GM19035 (cell line): ENCODE results near the gene SLC6A11.

Experiments used
- ATAC-seq: cut with Tn5 transposase; IDR thresholded peaks from one replicate; pipeline ENCODE4 v1.9.1; 2021; ENCODE audit not compliant: unreplicated experiment

The SLC6A11 gene

DNA sequence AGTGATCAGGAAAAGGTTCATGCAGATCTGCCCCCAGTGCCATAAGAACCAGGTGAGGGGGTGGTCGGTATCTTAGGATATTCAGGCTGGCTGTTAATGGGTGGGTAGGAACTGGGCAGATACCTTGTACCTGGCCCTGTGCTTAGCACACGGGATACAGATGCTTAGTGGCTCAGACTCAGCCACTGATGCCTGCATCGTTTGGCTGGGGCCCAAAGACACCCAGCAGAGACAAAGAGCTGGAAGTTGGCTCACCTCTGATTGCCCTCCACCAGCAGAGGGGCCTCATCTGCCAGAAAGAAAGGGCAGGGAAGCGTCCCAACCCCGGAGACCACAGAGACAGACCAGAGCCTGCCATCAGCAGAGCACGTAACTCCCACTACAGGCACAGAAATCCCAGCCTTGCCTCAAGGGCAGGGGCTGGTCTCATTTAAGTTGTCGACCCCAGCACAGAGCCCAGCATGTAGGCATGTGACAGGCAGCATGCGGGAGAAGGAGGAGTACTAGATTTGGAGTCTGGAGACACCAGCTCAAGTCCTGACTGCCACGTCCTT lies 112.5 kb downstream of the SLC6A11 start:
- ATAC-seq = no peak

DNA sequence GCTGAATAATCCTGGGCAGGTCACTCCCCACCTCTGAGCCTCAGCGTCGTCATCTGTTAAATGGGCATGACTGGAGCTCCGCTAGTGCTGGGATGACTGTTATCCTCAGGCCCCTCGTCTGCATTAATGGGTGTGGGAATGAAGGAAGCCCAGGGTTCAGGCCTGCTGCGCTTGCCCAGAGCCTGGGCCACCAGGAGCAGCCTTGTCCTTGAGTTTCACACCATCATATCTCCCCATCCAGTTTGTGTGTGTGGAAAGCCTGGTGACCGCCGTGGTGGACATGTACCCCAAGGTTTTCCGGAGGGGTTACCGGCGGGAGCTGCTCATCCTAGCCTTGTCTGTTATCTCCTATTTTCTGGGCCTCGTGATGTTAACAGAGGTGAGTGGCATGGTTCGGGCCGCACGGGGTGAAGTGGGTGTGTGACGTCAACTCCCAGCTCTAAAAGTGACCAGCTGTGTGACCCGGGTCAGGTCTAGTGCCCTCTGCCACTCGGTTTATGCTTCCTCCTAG lies 113.0 kb downstream of the SLC6A11 start:
- no peak for ATAC-seq

- ATAC-seq = no peak
These were observed 114.1 kb downstream of the SLC6A11 start for GRCh38 chr3:10929978-10930665.

- no peak for ATAC-seq
These were observed 114.6 kb downstream of the SLC6A11 start for GRCh38 chr3:10930666-10931040.

GRCh38 chr3:10932596-10932995 lies 116.6 kb downstream of the SLC6A11 start:
- no peak for ATAC-seq

DNA sequence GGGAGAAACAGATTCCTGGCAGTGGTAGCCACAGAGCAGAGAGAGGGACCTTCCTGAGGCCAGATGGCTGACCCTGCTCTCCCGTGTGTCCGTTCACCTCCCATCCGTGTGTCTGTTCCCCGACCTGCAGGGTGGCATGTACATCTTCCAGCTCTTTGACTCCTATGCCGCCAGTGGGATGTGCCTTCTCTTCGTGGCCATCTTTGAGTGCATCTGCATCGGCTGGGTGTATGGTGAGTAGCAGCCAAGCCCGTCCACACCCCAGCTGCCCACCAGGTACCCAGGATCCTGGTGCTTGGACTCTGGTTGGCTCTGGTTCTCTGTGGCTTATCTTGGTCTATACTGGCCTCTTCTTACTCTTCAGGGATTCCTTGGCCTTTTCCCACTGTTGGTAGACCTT lies 117.0 kb downstream of the SLC6A11 start:
- ATAC-seq = no peak

DNA sequence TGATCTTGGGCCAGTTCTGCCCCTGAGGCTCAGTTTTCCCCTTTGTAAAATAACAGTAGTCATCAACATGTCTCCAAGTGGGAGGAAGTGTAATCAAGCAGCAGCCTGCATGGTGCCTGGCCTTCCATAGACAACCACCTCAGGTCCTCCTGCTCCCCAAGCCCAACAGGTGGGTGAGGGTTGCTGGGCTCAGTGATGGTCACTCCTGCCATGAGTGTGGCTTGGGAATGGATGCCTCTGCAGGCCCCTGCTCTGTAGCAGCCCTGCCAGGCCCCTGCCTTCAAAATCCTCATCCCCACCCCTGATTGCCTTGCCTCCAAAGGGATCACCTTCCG lies 117.4 kb downstream of the SLC6A11 start:
- ATAC-seq = no peak

DNA sequence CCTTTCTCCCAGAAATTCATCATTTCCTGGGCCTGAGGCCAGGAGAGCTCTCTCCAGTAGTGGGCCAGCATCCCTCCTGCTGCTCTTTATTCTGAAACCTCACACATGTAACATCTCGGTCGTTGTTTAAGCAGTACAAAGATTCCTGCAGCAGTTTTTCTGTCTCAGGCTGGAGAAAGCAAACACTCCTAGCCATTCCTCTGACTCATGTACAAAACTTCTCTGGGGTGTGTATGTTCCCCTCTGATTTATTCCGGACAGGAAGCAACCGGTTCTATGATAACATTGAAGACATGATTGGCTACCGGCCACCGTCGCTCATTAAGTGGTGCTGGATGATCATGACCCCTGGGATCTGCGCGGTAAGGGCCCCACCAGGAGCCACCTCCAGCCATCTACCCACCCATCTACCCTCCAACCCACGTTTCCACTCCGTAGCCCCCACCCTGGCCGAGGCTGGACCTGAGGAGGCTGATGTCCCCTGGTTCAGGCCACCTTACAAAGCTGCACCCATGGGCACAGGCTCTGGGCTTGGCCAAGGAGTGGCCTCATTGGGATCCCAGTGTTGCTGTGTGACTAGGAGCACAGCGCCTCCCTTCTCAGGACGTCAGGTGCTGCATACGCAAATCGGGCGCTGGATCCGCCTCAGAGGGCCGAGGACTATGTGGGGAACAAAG lies 117.9 kb downstream of the SLC6A11 start:
- no peak for ATAC-seq

DNA sequence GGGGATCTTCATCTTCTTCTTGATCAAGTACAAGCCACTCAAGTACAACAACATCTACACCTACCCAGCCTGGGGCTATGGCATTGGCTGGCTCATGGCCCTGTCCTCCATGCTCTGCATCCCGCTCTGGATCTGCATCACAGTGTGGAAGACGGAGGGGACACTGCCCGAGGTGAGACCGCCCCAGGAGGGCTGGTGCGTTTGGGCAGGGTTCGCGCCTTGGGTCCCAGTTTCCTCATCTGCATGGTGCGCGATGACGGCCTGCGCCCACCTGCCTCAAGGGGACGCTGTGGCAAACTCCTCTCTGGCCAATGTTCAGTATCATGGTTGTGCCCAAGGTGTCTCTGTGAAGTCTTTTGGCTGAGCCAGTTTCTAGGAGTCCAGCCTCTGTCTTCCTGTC lies 119.0 kb downstream of the SLC6A11 start:
- ATAC-seq = no peak

DNA sequence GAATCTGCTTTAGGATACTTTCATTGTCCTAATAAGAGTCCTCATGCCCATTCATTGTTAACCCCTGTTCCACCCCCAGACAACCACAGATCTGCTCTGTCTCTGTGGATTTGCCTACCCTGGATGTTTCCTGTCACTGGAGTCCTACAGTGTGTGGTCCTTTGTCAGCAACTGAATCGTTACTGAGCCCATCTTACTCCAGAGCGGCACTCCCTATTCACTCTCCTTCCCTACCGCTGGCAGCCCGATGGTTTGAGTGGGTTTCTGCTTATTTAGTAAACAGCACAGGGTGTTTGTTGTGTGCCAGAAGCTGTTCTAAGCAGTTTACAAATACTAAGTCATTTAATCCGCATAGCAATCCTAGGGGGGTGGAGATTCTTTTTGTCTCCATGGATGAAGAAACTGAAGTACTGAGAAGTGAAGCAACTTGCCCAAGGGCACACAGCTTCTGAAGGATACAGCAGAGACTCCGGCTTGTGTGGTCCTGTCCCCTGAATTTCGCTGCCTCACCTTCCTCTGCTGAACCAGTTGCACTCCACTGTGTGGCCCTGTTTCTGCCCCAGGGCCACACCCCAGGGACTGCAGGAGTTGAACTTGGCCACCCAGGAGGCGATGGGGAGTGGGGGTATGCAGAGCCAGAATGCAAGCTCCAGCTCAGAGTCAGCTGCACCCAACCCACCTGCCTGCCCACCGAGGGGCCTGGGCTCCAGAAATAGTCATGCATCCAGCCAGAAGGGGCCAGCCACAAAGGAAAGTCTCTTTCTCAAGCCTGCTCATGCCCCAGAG lies 120.0 kb downstream of the SLC6A11 start:
- no peak for ATAC-seq

GRCh38 chr3:10936686-10937085 lies 120.7 kb downstream of the SLC6A11 start:
- ATAC-seq = no peak

DNA sequence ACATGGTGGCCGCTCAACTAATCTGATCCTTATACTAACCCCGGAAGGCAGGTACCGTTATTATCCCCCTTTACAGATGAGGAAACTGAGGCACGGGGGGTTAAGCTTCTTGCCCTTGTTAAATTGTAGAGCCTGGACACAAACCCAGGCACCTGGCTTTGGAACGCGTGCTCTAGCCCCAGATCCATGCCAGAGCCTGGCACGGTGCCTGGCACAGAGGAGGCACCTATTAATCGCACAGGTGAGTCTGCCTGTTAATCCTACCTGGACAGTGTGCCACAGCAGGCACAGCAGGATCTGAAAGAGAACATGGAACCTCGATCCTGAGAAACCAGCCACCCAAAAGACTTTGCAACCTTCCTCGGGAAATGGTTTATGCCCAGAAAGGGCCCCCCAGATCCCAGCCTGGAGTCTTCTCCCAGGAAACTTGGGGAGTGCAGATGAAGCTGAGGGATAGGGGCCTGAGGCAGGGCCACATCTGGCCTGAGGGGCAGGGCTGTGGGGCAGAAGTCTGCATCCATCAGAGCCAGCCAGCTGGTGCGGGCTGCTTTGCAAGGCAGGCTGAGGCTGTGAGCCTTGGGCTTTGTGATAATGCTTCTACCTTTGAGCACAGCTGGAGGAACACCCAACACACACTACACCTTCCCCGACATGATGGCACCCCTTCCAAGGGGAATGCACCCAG lies 121.3 kb downstream of the SLC6A11 start:
- no peak for ATAC-seq

DNA sequence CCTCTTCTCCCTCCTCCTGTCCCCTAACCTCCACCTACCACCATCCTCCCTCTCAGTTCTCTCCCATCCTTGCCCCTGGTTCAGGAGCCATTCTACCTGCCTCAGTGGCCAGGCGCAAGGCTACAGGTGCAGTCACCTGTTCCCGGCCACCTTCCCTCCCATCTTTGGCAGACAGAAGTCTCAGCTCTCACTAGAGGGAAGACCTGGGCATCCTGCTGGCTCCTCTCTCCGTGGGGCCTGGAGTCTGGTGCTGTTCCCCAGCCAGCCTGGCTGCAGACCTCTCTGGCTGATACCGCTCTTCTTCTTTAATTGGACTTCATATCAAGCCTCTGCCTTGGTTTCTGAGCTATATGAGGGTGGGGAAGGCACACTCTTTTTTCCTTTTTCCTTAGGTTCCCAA lies 123.5 kb downstream of the SLC6A11 start:
- ATAC-seq = no peak

DNA sequence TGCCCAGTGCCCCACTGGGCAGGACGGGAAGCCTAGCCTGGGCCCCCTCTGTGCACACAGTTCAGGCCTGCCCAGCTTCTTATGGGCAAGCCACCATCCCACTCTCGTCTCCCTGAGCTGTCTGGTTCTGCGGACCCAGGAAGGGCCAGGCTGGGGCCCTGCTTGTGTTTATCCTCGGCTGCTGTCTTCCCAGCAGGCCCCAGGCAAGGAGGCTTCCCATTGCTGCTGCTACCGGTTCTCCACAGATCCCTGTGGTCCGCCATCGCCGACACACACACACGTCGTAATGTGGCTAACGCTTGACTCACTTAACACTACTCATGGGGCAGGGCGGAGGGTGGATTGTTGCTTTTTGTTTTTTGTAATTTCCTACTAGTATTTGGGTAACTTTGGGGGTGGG lies 124.1 kb downstream of the SLC6A11 start:
- no peak for ATAC-seq

- ATAC-seq = no peak
These were observed 125.9 kb downstream of the SLC6A11 start for GRCh38 chr3:10941972-10942371.

- ATAC-seq = no peak
These were observed 126.7 kb downstream of the SLC6A11 start for GRCh38 chr3:10942690-10943205.

- no peak for ATAC-seq
These were observed 128.8 kb downstream of the SLC6A11 start for GRCh38 chr3:10944866-10945265.

DNA sequence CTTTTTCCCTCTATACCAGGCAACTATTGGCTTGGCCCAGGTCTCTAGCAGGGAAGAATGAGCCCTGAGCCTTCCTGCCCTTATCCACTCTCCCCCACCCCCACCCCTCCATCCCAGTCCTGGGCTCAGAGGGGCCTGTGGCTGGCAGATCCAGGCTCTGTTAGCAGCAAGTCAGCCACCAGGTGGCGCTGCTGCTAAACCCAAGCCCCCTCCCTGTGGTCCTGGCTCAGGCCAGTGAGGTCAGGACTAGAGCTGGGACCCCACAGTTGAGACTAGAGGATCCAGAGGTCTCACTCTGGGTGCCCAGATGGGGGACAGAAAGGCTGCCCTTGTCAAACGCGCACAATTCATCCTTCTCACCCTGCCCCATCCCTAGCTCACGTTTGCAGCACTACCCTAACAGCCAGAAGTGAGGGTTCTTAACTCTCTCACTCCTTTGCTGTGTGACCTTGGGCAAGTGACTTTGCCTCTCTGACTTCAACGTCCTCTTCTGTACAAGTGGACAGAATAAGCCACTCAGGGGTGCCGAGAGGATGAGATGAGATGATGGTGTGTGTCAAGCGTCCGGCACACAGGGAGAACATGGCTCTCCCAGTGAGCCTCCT lies 129.8 kb downstream of the SLC6A11 start:
- peak; percentile 58 for ATAC-seq

DNA sequence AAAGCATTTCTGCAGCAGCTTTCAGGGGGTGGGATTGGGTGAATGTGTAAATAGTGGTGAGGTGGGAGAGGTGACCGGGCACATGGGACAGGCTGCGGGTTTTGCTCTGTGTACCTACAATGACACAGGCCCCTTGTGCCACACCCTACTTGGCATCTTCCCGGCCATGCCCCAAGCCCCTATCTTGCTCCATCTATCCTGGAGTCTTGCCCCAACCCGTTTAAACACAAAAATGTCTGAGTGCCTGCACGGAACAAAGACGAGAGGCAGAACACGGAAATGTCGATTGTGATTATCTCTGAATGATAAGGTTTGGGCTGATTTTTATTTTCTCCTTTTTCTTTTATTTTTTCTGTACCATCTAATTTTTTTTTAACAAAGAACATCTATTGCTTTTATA lies 130.5 kb downstream of the SLC6A11 start:
- no peak for ATAC-seq

GRCh38 chr3:10948326-10948725 lies 132.3 kb downstream of the SLC6A11 start:
- no peak for ATAC-seq
